Stimulated activated CD4-positive, alpha-beta T cell treated with anti-CD3 and anti-CD28 coated beads, Interleukin-1b, Interleukin-23, amount 100 ng/mL, for 1 hour (primary cell): ENCODE measurements around the gene KRT6B.

Experiments
- DNase-seq, 2 donors: peaks; one replicate each; pipeline ENCODE4 v3.0.0-alpha.2; 2020; ENCODE audit warnings: low read depth in 2 of 2

The KRT6B gene

DNA sequence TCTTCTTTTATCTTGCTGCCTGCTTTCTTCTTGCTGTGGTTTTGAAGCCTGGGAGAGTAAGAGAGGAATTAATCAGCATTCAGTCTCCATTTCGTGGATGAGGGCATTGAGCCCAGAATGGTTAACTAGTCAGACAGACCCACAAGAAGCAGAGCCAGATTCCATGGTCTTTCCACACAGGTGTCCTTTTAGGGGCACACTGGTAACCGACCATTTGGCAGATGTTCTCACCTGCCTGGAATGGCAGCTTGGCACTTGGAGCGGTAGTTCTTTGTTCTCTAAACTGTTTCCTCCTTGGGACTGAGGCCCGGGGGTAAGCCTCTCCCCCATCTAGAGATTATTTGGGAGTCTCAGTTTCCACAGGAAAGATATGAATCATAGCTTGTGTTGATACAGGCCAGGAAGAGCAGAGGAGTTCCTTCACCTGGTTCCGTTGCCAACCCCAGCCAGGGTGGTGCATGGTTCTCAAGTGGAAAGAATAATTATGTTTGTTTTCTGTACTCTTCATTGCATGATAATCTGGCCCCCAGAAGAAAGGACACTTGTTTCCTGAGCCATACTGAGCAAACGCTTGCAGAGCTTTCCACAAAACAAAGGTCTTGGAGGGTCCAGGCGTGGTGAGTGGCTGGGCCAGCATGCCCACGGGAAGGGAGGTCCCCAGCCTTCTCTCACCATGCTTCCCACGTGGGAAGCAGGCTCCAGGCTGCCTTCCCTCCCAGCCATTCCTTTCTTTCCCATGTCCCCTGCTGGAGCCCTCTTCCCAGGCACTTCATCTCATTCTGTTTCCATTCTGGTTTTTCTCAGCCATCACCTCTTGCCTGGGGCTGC lies 15.7 kb downstream of the KRT6B start:
- DNase-seq = no peak

DNA sequence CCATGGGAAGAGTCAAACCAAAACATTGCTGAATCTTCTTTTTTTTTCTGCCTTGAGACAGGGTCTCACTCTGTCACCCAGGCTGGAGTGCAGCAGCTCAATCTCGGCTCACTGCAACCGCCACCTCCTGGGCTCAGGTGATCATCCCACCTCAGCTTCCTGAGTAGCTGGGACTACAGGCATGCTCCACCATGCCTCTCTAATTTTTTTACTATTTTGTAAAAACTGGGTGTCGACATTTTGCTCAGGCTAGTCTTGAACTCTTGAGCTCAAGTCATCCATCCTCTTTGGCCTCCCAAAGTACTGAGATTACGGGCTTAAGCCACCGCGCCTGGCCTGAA lies 16.3 kb downstream of the KRT6B start:
- no peak for DNase-seq

DNA sequence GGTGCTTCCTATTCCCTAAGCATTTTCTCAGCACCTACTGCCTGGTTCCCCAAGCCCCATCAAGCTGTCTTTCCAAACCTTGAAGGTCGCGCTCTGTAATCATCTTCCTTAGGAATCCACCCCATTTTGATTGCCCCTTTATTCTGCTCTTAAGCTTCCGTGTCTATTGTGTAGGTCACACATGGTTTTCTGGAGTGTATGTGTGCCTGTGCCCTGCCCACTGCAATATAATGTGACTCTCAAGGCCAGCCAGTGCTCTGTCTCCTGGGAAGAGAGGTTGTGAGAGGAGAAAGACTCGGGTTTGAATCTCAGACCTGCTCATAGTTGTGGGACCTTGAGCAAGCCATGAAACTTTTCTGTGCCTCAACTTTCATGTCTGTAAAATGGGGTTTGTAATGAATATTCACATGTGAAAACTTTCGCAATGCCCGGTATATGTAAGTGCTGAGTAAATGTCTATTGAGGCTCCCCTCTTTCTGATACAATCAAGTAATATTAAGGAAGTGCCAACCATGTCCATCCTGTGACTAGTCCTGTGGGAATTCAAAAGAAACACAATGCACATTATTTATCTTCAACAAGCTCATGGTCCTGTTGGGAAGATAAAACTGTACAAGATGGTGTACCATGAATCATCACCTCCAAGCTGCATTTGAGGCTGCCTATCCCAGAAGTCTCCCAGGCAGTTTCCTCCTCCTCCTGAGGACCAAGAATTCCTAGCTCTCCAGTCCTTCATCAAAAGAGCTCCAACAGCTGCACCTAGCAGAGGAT lies 17.0 kb downstream of the KRT6B start:
- no peak for DNase-seq

DNA sequence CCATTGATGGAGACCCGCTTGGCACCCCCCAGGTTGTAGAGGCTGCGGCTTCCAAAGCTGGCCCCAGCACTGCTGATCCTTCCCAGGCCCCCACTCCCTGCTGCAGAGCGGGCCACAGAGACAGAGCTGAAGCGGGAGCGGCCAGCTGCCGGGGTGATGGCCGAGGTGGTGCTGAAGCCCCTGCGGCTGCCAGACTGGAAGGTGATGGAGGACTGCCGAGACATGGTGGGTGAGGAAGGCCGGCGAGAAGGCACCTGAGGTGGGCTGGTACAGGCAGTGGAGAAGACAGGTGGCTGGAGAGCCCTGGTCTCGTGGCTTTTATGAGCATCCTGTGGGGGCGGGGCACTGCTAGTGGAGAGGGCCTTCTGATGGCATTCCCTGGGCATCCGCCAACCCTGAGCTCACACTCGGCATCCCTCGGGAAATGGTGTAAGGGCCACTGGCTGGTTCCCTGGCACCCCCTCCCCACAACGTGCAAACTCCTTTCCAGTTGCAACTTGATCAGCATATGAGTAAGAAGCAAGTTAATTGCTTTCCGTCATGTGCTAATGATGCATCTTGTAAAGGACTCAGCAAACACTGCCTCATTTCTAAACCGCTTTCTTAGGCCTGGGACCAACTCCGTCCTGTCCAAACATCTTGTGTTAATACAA lies 17.7 kb downstream of the KRT6B start, which contains the start of gene KRT75:
Gene KRT75, minus strand, starts transcription at position 291 of the 653 bp plus-strand sequence. Its CDS starts 67 bp downstream, at position 224.
- DNase-seq = no peak

DNA sequence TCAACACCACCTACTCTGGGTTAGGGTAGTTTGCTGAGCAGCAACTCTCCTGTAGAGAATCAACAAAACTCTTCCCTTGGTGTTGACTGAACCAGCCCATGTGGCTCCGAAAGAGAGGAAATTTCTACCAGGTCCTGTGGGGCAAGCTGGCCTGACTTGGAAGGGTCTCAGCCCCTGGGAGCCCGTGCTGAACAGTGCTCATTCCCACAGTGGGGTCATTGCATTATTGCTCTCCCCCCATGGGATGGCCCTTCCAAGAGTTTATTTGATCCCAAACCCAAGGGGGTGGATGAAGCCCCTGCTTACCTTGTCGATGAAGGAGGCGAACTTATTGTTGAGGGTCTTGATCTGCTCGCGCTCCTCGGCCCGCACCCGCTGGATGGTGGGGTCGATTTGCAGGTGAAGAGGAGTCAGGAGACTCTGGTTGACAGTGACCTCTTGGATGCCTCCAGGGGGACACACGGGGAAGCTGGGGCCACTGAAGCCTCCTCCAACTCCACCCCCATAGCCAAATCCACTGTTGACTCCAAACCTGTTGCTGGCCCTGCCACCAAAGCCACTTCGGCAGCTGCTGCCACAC lies 18.4 kb downstream of the KRT6B start:
- no peak for DNase-seq

DNA sequence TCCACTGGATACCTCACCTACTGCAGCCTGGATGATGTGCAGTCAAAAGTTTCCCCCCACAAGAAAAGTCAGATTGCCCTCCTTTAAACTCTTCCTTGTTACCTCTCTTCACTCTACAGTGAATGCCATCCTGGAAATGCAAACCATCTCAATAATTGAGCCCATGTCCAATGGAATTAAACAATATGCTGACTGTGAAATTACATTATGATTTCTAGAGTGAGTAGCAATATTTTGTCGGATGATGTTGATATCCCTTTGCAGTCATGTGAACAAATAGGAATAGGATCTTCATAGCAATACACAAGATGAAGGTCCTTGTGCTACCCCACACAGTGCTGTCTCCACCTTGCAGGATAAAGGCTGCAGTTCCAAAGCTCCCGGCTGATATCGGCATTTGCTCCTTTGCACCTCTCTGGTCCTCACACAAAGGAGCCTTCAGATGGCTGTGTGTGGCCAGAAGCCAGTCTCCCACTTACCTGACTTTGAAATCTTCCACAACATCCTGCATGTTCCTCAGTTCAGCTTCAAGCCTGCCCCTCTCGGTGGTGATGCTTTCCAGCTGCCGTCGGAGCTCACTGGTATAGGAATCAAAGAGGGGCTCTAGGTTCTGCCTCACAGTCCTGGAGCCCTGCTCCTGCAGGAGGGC lies 19.3 kb downstream of the KRT6B start:
- no peak for DNase-seq

DNA sequence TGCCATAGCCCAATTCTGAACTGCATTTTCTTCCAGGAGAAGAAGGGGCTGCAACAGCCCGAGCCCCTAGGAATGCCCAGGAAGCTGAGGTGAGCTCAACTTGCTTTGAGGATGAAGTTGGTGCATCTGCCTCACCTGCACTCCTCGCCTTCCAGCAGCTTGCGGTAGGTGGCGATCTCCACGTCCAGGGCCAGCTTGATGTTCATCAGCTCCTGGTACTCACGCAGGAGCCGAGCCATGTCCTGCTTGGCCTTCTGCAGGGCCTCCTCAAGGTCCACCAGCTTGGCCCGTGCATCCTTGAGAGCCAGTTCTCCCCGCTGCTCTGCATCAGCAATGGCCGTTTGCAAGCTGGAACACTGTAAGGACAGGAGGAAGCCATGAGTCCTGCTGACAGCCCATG lies 23.8 kb downstream of the KRT6B start:
- DNase-seq = no peak

DNA sequence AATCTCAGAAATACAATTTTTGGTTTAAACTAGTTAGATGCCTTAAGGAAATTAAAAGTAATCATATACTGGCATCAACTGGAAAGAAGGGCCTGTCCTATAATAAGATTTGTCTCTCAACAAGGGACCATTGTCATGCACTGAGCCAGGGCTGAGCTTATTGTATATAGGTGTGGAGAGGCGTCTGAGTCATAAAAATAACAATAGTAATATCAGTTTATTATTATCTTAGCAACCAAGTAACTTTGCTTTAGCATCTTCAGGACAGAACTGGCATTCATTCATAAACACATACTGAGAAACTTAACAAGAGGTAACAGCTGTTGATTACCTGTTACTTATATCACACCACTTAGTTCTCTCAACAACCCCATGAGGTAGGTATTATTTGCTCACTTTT lies 24.9 kb downstream of the KRT6B start:
- DNase-seq = no peak

DNA sequence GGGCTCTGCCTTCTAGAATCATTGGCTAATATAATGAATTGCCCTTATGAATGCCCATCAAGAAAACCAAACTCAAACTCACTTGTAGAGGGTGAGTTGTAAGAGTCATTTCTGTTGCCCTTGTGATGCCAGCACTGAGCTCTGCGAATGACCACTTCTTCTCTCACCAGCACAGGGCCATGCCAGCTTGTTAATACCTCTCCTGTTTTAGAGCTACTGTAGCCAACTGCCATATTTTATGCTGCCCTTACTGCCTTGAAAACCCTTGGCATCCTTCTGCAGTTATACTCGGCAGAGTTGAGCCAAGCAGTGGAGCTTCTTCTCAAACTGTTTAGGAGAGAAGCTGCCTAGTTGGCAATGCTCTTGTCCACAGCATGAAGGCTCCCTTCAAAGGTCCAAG lies 25.9 kb downstream of the KRT6B start:
- DNase-seq = no peak

DNA sequence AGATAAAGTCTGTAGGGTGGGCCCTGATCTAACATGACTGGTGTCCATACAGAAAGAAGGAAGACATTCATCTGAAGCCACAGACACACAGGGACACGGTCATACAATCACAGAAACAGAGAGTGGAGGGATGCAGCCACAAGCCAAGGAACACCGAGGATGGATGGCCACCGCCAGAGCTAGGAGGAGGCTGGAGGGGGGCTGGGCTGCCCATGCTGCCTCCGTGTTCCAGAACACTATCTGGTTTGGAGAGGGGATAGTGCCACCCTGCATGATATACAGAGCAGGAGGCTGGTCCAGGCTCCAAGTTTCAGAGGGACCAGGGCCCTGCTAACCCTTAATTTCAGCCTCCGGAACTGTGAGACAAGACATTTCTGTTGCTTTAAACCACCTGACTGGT lies 26.5 kb downstream of the KRT6B start:
- DNase-seq = no peak

DNA sequence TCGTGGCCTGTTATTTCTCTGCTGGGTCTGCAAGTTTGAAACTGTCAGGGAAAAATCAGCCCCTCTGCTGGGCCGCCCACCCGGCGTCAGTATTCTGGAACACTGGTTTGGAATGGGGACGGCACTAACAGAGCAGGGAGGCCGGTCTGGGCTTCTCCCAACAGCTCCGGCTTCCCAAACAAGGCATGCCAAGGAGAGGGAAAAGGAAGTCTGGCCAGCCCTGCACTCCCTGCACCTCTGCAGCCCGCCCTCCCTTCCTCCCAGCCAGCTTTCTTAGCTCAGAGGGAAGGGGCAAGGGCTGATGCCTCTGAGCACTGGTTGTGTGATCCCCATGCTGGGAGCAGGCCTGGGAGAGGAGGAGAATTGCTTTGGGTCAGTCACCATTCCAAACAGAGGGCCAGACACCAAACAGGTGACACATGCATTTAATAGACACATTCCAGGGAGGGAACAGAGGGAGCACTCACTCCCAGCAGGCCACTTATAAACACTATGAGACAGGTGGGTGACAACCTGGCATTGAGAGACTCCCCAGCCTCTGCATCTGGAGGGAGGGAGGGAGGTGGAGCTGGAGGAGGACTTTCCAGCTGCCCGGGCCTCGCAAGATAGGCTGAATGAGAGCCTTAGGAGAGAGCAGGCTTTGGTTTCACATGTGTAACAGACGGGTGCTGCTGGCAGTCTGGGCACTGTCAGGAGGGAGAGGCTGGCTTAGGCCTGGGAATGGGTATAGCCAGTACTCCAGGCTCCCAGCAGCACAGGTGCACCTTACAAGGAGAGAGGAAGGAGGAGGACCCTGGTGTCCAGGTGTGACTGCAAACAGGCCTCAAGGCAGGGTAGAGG lies 28.1 kb downstream of the KRT6B start:
- no peak for DNase-seq

DNA sequence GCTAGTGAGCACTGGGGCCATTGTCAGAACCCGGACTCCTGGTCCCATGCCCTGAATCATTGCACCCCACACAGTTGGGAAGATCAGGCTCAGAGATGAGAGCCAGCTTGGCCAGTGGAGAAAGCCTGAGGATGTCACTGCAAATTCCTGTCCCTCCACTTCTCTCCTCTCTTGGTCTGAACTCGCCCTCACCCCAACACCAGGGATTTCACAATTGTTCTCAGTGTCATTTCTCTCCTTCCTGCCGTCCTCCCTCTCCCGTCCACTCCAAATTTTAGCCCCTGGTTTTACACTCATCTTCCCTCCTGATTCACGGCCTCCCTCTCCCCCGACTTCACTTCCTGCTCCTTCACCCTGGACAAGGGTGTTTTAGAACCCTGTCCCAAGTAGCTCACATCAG lies 28.9 kb downstream of the KRT6B start:
- DNase-seq = no peak

DNA sequence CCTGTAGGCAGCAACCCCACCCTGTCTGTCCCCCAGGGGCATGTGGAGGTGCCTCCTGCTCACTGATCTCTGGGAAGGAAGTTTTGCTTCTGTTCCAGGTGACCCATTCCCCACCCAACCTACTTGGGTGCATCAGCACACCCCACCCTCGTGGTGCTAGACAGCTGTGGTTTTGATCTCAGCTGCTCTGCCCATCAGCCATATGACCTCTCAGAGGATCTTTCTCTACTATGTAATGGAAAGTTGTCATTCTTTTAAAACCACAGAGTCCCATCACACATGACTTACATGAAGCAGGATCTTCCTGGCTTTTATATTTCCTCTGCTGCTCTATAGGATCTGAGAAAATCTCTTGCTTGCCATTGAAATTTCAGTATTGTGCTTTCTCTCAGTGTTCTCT lies 32.3 kb downstream of the KRT6B start:
- DNase-seq = no peak

DNA sequence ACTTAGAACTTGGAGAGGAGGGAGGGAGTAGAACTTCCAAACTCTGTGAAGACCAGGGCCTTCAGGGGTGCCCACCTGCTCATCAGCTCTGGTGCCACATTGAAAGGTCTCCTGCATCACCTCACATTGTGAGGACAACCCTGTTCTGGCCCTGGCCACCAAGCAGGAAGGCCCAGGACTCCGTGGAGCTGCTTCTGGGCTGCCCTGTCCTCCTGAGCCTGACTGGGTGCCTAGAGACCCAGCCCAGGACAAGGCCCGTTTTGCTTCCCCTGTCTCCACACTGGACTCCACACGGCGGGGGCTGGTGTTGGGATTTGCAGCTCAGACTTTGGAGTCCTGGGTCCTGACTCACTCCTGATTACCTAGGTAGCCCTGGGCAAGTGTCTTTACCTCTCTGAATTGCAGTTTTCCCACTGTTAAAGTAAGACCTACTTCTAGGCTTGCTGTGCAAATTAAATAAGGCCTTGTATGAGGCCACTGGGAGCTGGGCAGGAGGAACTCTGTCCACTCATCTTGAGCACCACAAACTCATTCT lies 33.3 kb downstream of the KRT6B start:
- DNase-seq = no peak

DNA sequence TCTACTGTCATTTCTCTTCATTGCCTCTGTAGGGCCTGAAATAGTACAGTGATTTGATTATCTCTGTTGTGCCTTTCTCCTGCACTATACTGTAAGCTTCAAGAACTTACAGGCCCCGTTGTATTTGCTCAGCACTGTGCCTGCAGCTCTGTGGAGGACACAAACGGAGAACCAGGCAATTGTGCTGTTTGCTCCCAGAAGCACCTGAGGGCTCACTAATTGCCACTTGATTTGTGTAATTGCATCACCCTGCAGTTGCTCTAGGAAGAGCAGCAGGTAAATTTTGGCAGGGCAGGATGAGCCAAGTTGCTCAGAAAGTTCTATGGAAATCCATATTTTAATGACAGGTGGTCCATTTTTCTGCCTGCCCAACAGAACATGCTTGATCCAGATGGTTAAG lies 34.2 kb downstream of the KRT6B start:
- no peak for DNase-seq

DNA sequence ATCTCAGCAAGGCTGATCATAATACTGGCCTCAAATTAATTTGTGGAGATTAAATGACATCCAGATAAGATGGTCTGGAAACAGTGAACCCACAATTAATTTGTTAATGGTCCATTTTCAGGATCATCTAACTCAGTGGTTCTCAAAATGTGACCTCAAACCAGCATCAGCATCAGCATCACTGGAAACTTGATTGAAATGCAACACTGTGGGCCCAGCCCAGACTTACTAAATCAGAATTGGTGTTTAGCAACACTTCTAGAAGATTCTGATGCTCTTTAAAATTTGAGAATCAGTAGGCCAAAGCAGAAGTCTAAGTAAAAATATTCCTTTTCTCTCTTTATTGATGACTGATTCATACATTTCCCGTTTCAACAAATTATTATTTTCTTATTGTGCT lies 35.2 kb downstream of the KRT6B start:
- DNase-seq = no peak

DNA sequence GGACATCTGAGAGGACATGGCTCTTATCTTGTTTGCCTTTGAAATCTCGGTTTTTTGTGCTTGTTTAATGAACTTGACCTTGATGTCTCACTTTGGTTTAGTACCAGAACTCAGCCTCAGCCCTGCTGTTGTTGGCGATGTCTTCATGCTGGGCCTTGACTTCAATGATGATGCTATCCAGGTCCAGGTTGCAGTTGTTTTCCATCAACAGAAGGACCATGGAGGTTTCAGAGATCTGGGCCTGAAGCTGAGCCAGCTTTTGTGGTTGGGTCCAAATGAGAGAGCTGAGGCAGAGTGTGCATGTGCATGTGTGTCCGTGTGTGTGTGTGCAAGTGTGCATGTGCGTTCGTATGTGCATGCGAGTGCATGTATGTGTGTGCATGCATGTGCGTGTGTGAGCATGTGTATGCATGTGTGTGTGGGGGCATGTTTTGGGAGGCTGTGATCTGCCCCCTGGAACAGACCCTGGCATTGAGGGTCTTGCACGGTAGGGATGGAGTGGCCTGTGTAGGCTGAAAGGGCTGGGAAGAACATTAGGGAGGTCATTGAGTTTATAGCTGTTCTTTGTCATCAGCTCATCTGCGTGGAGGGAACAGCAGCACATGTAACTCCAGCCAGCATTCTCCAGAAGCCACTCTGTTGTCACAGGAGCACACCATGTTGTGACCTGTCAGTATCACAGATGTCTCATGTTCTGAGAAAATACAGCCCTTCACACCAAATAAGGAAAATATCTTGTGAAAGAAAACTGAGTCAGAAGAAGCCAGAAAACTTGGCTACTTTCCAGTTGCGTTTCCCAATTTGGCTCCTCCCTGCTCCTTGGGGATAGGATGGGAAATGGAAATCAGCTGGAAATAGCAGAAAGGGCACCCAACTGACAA lies 35.8 kb downstream of the KRT6B start:
- no peak for DNase-seq

DNA sequence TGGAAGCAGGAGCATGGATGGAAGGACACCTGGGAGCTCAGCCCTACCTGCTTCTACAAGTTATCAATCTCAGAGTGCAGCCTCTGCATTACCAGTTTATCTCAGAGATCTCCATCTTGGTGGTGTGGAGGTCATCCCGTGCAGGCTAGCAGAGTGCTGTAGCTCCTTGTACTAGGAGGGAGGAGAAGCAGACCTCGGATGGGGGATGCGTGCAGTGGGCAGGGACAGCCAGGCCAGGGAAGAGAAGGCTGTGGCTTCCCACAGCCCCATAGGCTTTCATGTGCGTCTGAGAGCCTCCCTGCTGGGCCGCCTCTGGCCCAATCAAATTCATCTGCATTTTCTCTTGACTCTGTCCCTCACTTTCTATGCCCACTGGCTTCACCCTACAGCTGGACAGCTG lies 37.0 kb downstream of the KRT6B start:
- no peak for DNase-seq

DNA sequence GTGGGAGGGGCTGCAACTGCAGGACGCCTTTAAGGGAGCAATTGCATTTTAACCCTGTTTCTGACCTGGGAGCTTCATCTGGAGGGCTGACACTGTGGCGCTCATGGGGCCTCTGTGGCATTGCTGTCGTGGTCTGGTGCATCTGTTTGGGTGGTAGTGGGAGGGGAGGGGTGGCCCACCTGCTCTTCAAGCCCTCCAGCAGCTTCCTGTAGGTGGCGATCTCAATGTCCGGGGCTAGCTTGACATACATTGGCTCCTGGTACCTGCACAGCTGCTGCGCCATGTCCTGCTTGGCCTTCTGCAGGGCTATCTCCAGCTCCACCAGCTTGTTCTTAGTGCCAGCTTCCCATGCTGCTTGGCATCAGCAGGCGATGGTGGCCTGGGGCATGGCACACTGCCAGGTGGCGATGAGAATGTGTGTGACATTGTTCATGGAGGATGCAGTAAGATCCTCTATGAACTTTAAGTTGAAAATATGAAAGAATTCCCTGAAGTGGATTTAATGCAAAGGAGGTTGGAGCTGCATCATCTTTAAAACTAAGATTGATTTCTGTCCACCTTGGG lies 38.1 kb downstream of the KRT6B start:
- no peak for DNase-seq
